Measurements from ENCODE around the gene TMEM190.

DNA sequence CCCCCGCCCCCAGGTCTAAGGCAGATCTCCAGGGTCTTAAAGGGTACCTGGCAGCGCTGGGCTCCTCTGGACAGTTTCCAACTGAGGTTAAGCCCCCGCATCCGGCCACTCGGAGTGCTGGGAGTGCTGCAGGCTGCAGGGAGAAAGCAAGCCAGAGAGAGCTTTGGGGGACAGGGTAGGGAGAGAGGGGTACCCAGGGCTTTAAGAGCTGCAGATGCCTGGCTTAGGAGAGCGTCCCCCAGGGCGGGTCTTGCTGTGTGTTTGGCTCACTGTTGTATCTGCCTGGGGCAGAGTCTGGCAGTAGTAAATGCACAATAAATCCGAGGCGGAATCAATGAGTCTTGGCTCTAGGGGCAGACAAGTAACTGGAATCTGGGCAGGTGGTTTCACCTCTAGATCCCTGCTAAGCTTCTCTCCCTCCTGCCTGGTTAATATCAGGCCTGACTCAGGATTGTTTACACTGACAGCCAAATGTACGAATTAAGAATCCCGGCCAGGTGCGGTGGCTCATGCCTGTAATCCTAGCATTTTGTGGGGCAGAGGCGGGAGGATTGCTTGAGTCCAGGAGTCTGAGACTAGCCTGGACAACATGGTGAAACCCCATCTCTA is 21.3 kb upstream of the TMEM190 start:
- no peak for TF ChIP-seq EZH2 (IDR thresholded peaks at IDR 0.05; ENCODE audit: low read depth)
- TF ChIP-seq, protein P1, sequence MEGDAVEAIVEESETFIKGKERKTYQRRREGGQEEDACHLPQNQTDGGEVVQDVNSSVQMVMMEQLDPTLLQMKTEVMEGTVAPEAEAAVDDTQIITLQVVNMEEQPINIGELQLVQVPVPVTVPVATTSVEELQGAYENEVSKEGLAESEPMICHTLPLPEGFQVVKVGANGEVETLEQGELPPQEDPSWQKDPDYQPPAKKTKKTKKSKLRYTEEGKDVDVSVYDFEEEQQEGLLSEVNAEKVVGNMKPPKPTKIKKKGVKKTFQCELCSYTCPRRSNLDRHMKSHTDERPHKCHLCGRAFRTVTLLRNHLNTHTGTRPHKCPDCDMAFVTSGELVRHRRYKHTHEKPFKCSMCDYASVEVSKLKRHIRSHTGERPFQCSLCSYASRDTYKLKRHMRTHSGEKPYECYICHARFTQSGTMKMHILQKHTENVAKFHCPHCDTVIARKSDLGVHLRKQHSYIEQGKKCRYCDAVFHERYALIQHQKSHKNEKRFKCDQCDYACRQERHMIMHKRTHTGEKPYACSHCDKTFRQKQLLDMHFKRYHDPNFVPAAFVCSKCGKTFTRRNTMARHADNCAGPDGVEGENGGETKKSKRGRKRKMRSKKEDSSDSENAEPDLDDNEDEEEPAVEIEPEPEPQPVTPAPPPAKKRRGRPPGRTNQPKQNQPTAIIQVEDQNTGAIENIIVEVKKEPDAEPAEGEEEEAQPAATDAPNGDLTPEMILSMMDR (conservative IDR thresholded peaks at IDR 0.05) = no peak

Data from PC-9 (cell line).